Gastroesophageal sphincter (tissue), 3 donors: ENCODE results near the gene ZNF521.

Experiments
- EP300 ChIP-seq: sonication (generic); formaldehyde crosslinking; IDR thresholded peaks from one replicate; pipeline ENCODE4 v1.6.1; 2017; ENCODE audit warnings: antibody characterized with exemption, mild to moderate bottlenecking
- TF ChIP-seq, protein P1 (sequence below), 4 experiments: fragments of 200-600 bp in 2 of 4; fragments of 450-650 bp in 2 of 4; sonication (generic) in 1 of 4; IDR thresholded peaks; one replicate each; pipeline ENCODE4 v1.5.1; 2017 to 2019; ENCODE audit warnings: antibody characterized with exemption in 4 of 4, mild to moderate bottlenecking in 2 of 4, moderate library complexity in 2 of 4

DNA sequence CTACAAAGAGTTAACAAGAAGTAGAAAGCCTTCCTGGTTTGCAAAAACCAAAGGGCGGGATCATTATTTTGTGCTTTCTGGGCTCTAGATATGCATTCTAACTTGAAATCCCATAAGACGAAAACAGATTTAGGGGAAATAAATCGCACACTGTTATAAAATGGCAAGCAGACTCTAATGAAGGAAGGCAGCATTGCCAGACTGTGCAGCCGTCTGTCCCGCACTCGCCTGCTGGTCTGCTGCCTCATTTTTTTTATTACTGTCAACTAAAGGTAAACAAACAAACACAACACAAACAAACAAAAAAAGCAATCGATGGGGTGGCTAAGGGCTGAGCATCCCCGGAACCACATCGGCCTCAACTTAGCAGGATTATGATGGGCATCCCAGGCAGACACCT is 24.4 kb downstream of the ZNF521 start:
- TF ChIP-seq, protein P1, sequence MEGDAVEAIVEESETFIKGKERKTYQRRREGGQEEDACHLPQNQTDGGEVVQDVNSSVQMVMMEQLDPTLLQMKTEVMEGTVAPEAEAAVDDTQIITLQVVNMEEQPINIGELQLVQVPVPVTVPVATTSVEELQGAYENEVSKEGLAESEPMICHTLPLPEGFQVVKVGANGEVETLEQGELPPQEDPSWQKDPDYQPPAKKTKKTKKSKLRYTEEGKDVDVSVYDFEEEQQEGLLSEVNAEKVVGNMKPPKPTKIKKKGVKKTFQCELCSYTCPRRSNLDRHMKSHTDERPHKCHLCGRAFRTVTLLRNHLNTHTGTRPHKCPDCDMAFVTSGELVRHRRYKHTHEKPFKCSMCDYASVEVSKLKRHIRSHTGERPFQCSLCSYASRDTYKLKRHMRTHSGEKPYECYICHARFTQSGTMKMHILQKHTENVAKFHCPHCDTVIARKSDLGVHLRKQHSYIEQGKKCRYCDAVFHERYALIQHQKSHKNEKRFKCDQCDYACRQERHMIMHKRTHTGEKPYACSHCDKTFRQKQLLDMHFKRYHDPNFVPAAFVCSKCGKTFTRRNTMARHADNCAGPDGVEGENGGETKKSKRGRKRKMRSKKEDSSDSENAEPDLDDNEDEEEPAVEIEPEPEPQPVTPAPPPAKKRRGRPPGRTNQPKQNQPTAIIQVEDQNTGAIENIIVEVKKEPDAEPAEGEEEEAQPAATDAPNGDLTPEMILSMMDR (IDR thresholded peaks at IDR 0.05): no peak
- no peak for TF ChIP-seq EP300
